Uterus (tissue), 4 donors: ENCODE measurements around the gene OR8B4. TPM values are rescaled to one million over a fixed set of nuclear protein-coding genes. Genes with fewer than 3 reads are reported as not detected.

Experiments used
- DNase-seq, 2 donors: peaks; one replicate each; pipeline ENCODE4 v3.0.0-alpha.2; 2019 to 2020
- H3K27ac ChIP-seq, 2 donors: fragments of 200-600 bp; sonication (generic); 1 replicate in 1 of 2; 2 replicates in 1 of 2; pipeline ENCODE4 v1.5.1; 2016 to 2018
- H3K27me3 ChIP-seq, 2 donors: fragments of 200-600 bp; sonication (generic); one replicate each; pipeline ENCODE4 v1.5.1; 2018 to 2019; ENCODE audit warnings: control low read depth in 1 of 2
- H3K36me3 ChIP-seq, 2 donors: fragments of 200-600 bp; sonication (generic); one replicate each; pipeline ENCODE4 v1.5.1; 2019; ENCODE audit warnings: control low read depth in 1 of 2
- H3K4me1 ChIP-seq, 2 donors: fragments of 200-600 bp; sonication (generic); one replicate each; pipeline ENCODE4 v1.5.1; 2018 to 2019; ENCODE audit warnings: control low read depth in 1 of 2
- H3K4me3 ChIP-seq, 2 donors: fragments of 200-600 bp; sonication (generic); 1 replicate in 1 of 2; 2 replicates in 1 of 2; pipeline ENCODE4 v1.5.1; 2018 to 2019; ENCODE audit warnings: mild to moderate bottlenecking in 1 of 2
- H3K9me3 ChIP-seq, 2 donors: fragments of 200-600 bp; sonication (generic); one replicate each; pipeline ENCODE4 v1.5.1; 2019; ENCODE audit warnings: control low read depth in 1 of 2
- CTCF ChIP-seq, 4 experiments: fragments of 200-600 bp in 2 of 4; fragments of 450-650 bp in 2 of 4; sonication (generic) in 2 of 4; IDR thresholded peaks; one replicate each; pipeline ENCODE4 v1.5.1; 2016 to 2019; ENCODE audit warnings: antibody characterized with exemption in 4 of 4, mild to moderate bottlenecking in 2 of 4, moderate library complexity in 1 of 4
- POLR2A ChIP-seq, 2 donors: fragments of 450-650 bp; IDR thresholded peaks; one replicate each; pipeline ENCODE4 v1.6.1; 2016; ENCODE audit warnings: antibody characterized with exemption in 2 of 2, mild to moderate bottlenecking in 1 of 2, moderate library complexity in 1 of 2
- intact Hi-C: fragments of 100-400 bp; cut with DNase I; formaldehyde crosslinking; loops from one replicate; pipeline ENCODE4 v1.15.1; 2023; ENCODE audit warnings: low total_unique reads
- total RNA-seq, 4 donors: library from RNA; depleted of rRNA in 3 of 4; stranded (reverse); fragments of >200 nt in 3 of 4; gene quantifications; one replicate each; pipeline versions ENCODE4 v1.1.0 to v1.2.4, GENCODE V29; 2014 to 2023
- donor health status: DM: yes; HTN: yes; CAD: no.

OR8B4 gene, protein sequence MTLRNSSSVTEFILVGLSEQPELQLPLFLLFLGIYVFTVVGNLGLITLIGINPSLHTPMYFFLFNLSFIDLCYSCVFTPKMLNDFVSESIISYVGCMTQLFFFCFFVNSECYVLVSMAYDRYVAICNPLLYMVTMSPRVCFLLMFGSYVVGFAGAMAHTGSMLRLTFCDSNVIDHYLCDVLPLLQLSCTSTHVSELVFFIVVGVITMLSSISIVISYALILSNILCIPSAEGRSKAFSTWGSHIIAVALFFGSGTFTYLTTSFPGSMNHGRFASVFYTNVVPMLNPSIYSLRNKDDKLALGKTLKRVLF
- total RNA-seq, result not detected

DNA sequence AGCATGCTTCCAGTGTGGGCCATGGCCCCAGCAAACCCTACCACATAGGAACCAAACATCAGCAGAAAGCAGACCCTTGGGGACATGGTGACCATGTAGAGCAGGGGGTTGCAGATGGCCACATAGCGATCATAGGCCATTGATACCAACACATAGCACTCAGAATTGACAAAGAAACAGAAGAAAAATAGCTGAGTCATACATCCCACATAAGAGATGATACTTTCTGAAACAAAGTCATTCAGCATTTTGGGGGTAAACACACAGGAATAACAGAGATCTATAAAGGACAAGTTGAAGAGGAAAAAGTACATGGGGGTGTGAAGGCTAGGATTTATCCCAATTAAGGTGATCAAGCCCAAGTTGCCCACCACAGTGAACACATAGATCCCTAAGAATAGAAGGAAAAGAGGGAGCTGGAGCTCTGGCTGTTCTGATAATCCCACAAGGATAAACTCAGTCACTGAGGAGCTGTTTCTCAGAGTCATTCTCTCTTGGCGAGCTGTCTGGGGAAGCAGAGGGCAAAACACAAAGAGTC, at the start of gene OR8B4:
Gene OR8B4 (minus strand): TSS at position 488 of the 538 bp plus-strand sequence. CDS start 0 bp downstream, at position 488.
- no peaks in the 10 kb centered on the region for H3K4me1 ChIP-seq
- intact Hi-C loops, result no loop called here
- H3K27ac ChIP-seq, result no peak within 1 kb of the TSS
- no peaks in the 10 kb centered on the region for H3K36me3 ChIP-seq
- DNase-seq, result no peak
- no peak within 1 kb of the TSS for H3K4me3 ChIP-seq
- no peaks in the 10 kb centered on the region for H3K27me3 ChIP-seq
- TF ChIP-seq CTCF (IDR thresholded peaks at IDR 0.05) (no peak), POLR2A (IDR thresholded peaks at IDR 0.05) (no peak)
- H3K9me3 ChIP-seq, result no peaks in the 10 kb centered on the region

GRCh38 chr11:124474079-124474478, 49.4 kb upstream of the OR8B4 start:
- H3K4me3 ChIP-seq, result no peak overlapping the region
- H3K36me3 ChIP-seq, result no peaks in the 10 kb centered on the region
- no peaks in the 10 kb centered on the region for H3K27me3 ChIP-seq
- no peaks in the 10 kb centered on the region for H3K4me1 ChIP-seq
- H3K9me3 ChIP-seq, result no peaks in the 10 kb centered on the region
- H3K27ac ChIP-seq, result no peak overlapping the region
- TF ChIP-seq CTCF (IDR thresholded peaks at IDR 0.05) (no peak), POLR2A (IDR thresholded peaks at IDR 0.05) (no peak)
- no peak for DNase-seq
- intact Hi-C loops, result no loop called here

GRCh38 chr11:124473476-124473875, 48.8 kb upstream of the OR8B4 start:
- TF ChIP-seq POLR2A (IDR thresholded peaks at IDR 0.05), result no peak
- no peak for TF ChIP-seq CTCF (IDR thresholded peaks at IDR 0.05)
- intact Hi-C loops, result no loop called here
- no peak overlapping the region for H3K4me3 ChIP-seq
- H3K27me3 ChIP-seq, result no peaks in the 10 kb centered on the region
- no peaks in the 10 kb centered on the region for H3K4me1 ChIP-seq
- no peak for DNase-seq
- H3K9me3 ChIP-seq, result no peaks in the 10 kb centered on the region
- no peaks in the 10 kb centered on the region for H3K36me3 ChIP-seq
- H3K27ac ChIP-seq, result no peak overlapping the region

GRCh38 chr11:124470561-124471227, 46.0 kb upstream of the OR8B4 start:
- Histone ChIP-seq H3K27me3 (no peaks in the 10 kb centered on the region), H3K27ac (no peak overlapping the region), H3K4me1 (no peaks in the 10 kb centered on the region), H3K4me3 (no peak overlapping the region), H3K36me3 (no peaks in the 10 kb centered on the region), H3K9me3 (no peaks in the 10 kb centered on the region)
- TF ChIP-seq CTCF (IDR thresholded peaks at IDR 0.05), result no peak
- no peak for TF ChIP-seq POLR2A (IDR thresholded peaks at IDR 0.05)
- intact Hi-C loops, result no loop called here
- no peak for DNase-seq

DNA sequence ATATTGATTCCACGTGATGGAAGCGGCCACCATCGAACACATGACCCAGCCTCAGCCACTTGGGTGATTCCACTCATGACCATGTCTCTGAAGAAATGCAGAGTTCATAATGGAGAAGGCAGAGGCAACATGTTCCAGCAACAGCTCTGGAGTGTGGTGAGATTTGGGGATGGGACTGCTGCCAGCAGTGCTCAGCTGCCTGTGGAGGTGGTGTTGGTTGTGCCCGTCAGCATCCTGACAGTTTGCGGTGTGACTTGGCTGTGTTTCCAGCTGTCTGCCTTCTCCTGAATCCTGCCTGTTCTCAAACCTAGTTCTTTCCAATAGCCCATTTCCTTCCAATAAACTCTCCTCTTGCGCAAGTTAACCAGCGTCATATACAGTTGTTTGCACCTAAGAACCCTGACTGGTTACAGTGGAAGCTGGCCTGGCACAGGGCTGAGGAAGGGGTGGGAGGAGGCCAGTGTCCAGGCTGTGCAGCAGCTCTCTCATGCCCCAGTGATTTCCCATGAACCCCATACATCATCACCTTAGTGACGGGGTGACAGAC, 42.8 kb upstream of the OR8B4 start:
- intact Hi-C loops, result no loop called here
- Histone ChIP-seq H3K4me1 (no peaks in the 10 kb centered on the region), H3K36me3 (no peaks in the 10 kb centered on the region), H3K9me3 (no peaks in the 10 kb centered on the region), H3K4me3 (no peak overlapping the region), H3K27ac (no peak overlapping the region), H3K27me3 (no peaks in the 10 kb centered on the region)
- DNase-seq, result no peak
- TF ChIP-seq POLR2A (IDR thresholded peaks at IDR 0.05) (no peak), CTCF (IDR thresholded peaks at IDR 0.05) (no peak)
